ENCODE results near the gene GALNTL6. TPM values are rescaled to one million over a fixed set of nuclear protein-coding genes. Genes with fewer than 3 reads are reported as not detected.
A peak's percentile ranks its signal among the peaks of the same experiment; 100 is the strongest.

GALNTL6 gene
- total and polyA plus RNA-seq, 2 of the 4 experiments (the other 2 are of a cell fraction) = under 0.01 TPM; not detected in 1

DNA sequence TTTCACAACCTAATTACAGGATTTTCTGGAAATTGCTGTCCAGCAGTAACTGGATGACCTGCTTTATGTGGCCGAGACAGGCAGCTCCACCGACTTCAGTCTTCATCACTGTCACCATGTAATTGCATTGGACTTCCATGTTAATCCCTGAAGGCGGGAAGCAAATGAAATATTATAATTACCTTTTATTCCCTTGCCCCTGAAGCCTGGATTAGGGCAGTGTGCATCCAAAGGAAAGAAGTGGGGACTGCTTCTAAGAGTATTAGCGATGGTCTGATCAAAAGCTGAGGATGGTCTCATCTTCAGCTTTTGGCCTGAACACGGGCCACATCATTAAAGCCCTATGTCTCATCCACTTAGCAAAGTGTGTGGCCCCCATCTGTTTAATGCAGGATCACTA is 1043.8 kb downstream of the GALNTL6 start:
- H3K36me3 ChIP-seq (ENCODE audit: control insufficient read depth, insufficient read depth, low read length) = no peaks in the 10 kb centered on the region
- no peak overlapping the region for H4K8ac ChIP-seq (ENCODE audit: low read depth in 2 of 2, low read length in 2 of 2)
- DNase-seq = no peak
- H3K9me1 ChIP-seq (ENCODE audit: insufficient read depth, low read length) = no peaks in the 10 kb centered on the region
- no peak overlapping the region for H3K14ac ChIP-seq (replicated peaks; ENCODE audit: low read depth, low read length)
- TF ChIP-seq MAFK (IDR thresholded peaks at IDR 0.05; ENCODE audit: low read depth, low read length) (no peak), CEBPB (IDR thresholded peaks at IDR 0.05; ENCODE audit: low read depth, low read length) (no peak), RAD21 (IDR thresholded peaks at IDR 0.05; ENCODE audit: low read length) (no peak), RCOR1 (IDR thresholded peaks at IDR 0.05; ENCODE audit: insufficient replicate concordance, low read length) (no peak), BHLHE40 (IDR thresholded peaks at IDR 0.05; ENCODE audit: low read depth, low read length) (no peak), MAZ (IDR thresholded peaks at IDR 0.05; ENCODE audit: borderline replicate concordance, low read depth, low read length) (no peak), MXI1 (IDR thresholded peaks at IDR 0.05; ENCODE audit: borderline replicate concordance, low read depth, low read length) (no peak), FOS (IDR thresholded peaks at IDR 0.05; ENCODE audit: low read depth, low read length) (no peak)
- TF ChIP-seq, protein P1, sequence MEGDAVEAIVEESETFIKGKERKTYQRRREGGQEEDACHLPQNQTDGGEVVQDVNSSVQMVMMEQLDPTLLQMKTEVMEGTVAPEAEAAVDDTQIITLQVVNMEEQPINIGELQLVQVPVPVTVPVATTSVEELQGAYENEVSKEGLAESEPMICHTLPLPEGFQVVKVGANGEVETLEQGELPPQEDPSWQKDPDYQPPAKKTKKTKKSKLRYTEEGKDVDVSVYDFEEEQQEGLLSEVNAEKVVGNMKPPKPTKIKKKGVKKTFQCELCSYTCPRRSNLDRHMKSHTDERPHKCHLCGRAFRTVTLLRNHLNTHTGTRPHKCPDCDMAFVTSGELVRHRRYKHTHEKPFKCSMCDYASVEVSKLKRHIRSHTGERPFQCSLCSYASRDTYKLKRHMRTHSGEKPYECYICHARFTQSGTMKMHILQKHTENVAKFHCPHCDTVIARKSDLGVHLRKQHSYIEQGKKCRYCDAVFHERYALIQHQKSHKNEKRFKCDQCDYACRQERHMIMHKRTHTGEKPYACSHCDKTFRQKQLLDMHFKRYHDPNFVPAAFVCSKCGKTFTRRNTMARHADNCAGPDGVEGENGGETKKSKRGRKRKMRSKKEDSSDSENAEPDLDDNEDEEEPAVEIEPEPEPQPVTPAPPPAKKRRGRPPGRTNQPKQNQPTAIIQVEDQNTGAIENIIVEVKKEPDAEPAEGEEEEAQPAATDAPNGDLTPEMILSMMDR (conservative IDR thresholded peaks at IDR 0.05; ENCODE audit: low read depth, low read length) = no peak
- TF ChIP-seq, protein P2, sequence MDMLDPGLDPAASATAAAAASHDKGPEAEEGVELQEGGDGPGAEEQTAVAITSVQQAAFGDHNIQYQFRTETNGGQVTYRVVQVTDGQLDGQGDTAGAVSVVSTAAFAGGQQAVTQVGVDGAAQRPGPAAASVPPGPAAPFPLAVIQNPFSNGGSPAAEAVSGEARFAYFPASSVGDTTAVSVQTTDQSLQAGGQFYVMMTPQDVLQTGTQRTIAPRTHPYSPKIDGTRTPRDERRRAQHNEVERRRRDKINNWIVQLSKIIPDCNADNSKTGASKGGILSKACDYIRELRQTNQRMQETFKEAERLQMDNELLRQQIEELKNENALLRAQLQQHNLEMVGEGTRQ (IDR thresholded peaks at IDR 0.05; ENCODE audit: low read depth, low read length) = no peak
- H2AK5ac ChIP-seq (ENCODE audit: low read depth, low read length) = no peak overlapping the region
- H2BK5ac ChIP-seq (ENCODE audit: low read depth, low read length, poor library complexity, severe bottlenecking) = no peak overlapping the region
- no peak overlapping the region for H2AFZ ChIP-seq (replicated peaks; ENCODE audit: low read length, poor library complexity)
- intact Hi-C loops (cut with micrococcal nuclease) (no loop called here), in situ Hi-C loops (cut with MboI; ENCODE audit: low sequenced_read_pairs) (no loop called here), dilution Hi-C loops (cut with HindIII; ENCODE audit: low sequenced_read_pairs, unreplicated experiment) (no loop called here)
- no peak overlapping the region for H3K4me3 ChIP-seq (ENCODE audit: insufficient read depth, low read depth, low read length)
- POLR2A ChIA-PET (ENCODE audit: unreplicated experiment) = no interaction called here
- H3K4me2 ChIP-seq (ENCODE audit: low read depth, low read length) = no peak overlapping the region
- WGBS, 2 experiments (ENCODE audit: extremely low coverage in 2 of 2, insufficient read length in 1 of 2) = no CpG with 5 or more reads among the region's 5 CpGs
- H4K91ac ChIP-seq (ENCODE audit: insufficient read depth, low read depth, low read length) = no peak overlapping the region
- H3K4me1 ChIP-seq (ENCODE audit: control insufficient read depth, insufficient read depth, low read length) = peaks cover 6% of the 10 kb centered on the region; the same call in 1 of the 2 replicates
- no peak overlapping the region for H2BK120ac ChIP-seq (ENCODE audit: low read depth, low read length)
- H3K23ac ChIP-seq (ENCODE audit: low read depth, low read length) = no peak overlapping the region
- no peaks in the 10 kb centered on the region for H3K27me3 ChIP-seq (ENCODE audit: control insufficient read depth, insufficient read depth, low read length)
- H4K20me1 ChIP-seq (ENCODE audit: insufficient read depth, low read length) = no peaks in the 10 kb centered on the region
- H2AK9ac ChIP-seq (replicated peaks; ENCODE audit: low read depth, low read length, poor library complexity) = no peak overlapping the region
- CTCF ChIA-PET = no interaction called here
- ATAC-seq (ENCODE audit: low read depth) = no peak
- H3K79me1 ChIP-seq (ENCODE audit: low read depth in 1 of 2, low read length in 2 of 2) = no peaks in the 10 kb centered on the region
- no peak overlapping the region for H3K18ac ChIP-seq (ENCODE audit: low read depth, low read length)
- H3K9ac ChIP-seq (ENCODE audit: low read depth, low read length) = no peak overlapping the region
- no peak overlapping the region for H3K56ac ChIP-seq (ENCODE audit: extremely low read depth, insufficient read depth, low read length)
- 0 out of 3 replicates have a peak overlapping the region, but pooled peaks have one; percentile 12 for H2BK15ac ChIP-seq (ENCODE audit: low read depth, low read length)
- H3K27ac ChIP-seq (ENCODE audit: insufficient read depth, low read length) = no peak overlapping the region
- H4K5ac ChIP-seq (ENCODE audit: low read depth, low read length) = no peak overlapping the region
- BruUV-seq (replicated peaks) = no TSS peak
- no peak overlapping the region for H2BK20ac ChIP-seq (ENCODE audit: low read depth, low read length)
- no peak overlapping the region for H3K4ac ChIP-seq (ENCODE audit: low read depth, low read length)
- no peaks in the 10 kb centered on the region for H3K9me3 ChIP-seq (ENCODE audit: control insufficient read depth, insufficient read depth, low read length)
